Measurements from ENCODE around the gene GCGR.

Gene GCGR

GRCh38 chr17:81821603-81822311 lies 17.8 kb downstream of the GCGR start (continued):
- peak; percentile 83; the same call in 1 of the 2 replicates for TF ChIP-seq ZNF692 (tag by site-specific recombination; IDR thresholded peaks at IDR 0.05)
- no peak for TF ChIP-seq ZNF274 (IDR thresholded peaks at IDR 0.05; ENCODE audit: low read length)
- no peak for TF ChIP-seq ZNF274 (tag by site-specific recombination; IDR thresholded peaks at IDR 0.05; ENCODE audit: borderline replicate concordance)
- no peak for TF ChIP-seq HOXA7 (CRISPR knock-in tag; IDR thresholded peaks at IDR 0.05; ENCODE audit: borderline replicate concordance)
- no peak for TF ChIP-seq ZNF138 (tag by site-specific recombination; IDR thresholded peaks at IDR 0.05; ENCODE audit: borderline replicate concordance)
- peak; percentile 71 for TF ChIP-seq ZBTB8A (tag by site-specific recombination; IDR thresholded peaks at IDR 0.05)
- TF ChIP-seq MEIS1 (CRISPR knock-in tag; IDR thresholded peaks at IDR 0.05; ENCODE audit: borderline replicate concordance), result no peak
- TF ChIP-seq ZNF426 (tag by site-specific recombination; IDR thresholded peaks at IDR 0.05), result no peak
- no peak for TF ChIP-seq REPIN1 (tag by site-specific recombination; IDR thresholded peaks at IDR 0.05; ENCODE audit: low read depth)
- TF ChIP-seq ZNF701 (tag by site-specific recombination; IDR thresholded peaks at IDR 0.05), result no peak
- TF ChIP-seq EGR2 (tag by site-specific recombination; IDR thresholded peaks at IDR 0.05; ENCODE audit: low read depth), result no peak
- TF ChIP-seq ZNF660 (tag by site-specific recombination; IDR thresholded peaks at IDR 0.05), result no peak
- TF ChIP-seq ZNF561 (tag by site-specific recombination; IDR thresholded peaks at IDR 0.05; ENCODE audit: borderline replicate concordance), result no peak; the same call in 1 of the 2 replicates
- TF ChIP-seq MYNN (tag by site-specific recombination; IDR thresholded peaks at IDR 0.05; ENCODE audit: borderline replicate concordance), result no peak
- peak; percentile 68 for TF ChIP-seq SP3 (tag by site-specific recombination; IDR thresholded peaks at IDR 0.05)
- TF ChIP-seq ZNF549 (tag by site-specific recombination; IDR thresholded peaks at IDR 0.05), result no peak
- TF ChIP-seq ZNF155 (tag by site-specific recombination; IDR thresholded peaks at IDR 0.05), result no peak
- TF ChIP-seq, protein P1, sequence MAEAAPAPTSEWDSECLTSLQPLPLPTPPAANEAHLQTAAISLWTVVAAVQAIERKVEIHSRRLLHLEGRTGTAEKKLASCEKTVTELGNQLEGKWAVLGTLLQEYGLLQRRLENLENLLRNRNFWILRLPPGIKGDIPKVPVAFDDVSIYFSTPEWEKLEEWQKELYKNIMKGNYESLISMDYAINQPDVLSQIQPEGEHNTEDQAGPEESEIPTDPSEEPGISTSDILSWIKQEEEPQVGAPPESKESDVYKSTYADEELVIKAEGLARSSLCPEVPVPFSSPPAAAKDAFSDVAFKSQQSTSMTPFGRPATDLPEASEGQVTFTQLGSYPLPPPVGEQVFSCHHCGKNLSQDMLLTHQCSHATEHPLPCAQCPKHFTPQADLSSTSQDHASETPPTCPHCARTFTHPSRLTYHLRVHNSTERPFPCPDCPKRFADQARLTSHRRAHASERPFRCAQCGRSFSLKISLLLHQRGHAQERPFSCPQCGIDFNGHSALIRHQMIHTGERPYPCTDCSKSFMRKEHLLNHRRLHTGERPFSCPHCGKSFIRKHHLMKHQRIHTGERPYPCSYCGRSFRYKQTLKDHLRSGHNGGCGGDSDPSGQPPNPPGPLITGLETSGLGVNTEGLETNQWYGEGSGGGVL (tag by site-specific recombination; IDR thresholded peaks at IDR 0.05), result no peak
- no peak for TF ChIP-seq GLI4 (tag by site-specific recombination; IDR thresholded peaks at IDR 0.05)
- TF ChIP-seq ZNF26 (tag by site-specific recombination; IDR thresholded peaks at IDR 0.05), result no peak
- TF ChIP-seq, protein P2, sequence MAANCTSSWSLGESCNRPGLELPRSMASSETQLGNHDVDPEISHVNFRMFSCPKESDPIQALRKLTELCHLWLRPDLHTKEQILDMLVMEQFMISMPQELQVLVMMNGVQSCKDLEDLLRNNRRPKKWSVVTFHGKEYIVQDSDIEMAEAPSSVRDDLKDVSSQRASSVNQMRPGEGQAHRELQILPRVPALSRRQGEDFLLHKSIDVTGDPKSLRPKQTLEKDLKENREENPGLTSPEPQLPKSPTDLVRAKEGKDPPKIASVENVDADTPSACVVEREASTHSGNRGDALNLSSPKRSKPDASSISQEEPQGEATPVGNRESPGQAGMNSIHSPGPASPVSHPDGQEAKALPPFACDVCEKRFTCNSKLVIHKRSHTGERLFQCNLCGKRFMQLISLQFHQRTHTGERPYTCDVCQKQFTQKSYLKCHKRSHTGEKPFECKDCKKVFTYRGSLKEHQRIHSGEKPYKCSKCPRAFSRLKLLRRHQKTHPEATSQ (tag by site-specific recombination; IDR thresholded peaks at IDR 0.05), result no peak
- no peak for TF ChIP-seq ZNF214 (tag by site-specific recombination; IDR thresholded peaks at IDR 0.05; ENCODE audit: borderline replicate concordance)
- TF ChIP-seq ZNF777 (tag by site-specific recombination; IDR thresholded peaks at IDR 0.05; ENCODE audit: borderline replicate concordance), result no peak
- peak; percentile 34; the same call in 1 of the 2 replicates for TF ChIP-seq ZNF335 (tag by site-specific recombination; conservative IDR thresholded peaks at IDR 0.05)
- no peak for TF ChIP-seq ZNF513 (tag by site-specific recombination; IDR thresholded peaks at IDR 0.05)
- peak; percentile 74; the same call in 1 of the 2 replicates for TF ChIP-seq CTCF (tag by site-specific recombination; IDR thresholded peaks at IDR 0.05)
- TF ChIP-seq ZSCAN30 (tag by site-specific recombination; IDR thresholded peaks at IDR 0.05), result peak; percentile 32; the same call in 1 of the 2 replicates
